OCI-LY1 (cell line): ENCODE measurements around the gene MACF1.

Experiments used
- EZH2 ChIP-seq: fragments of 200-600 bp; sonication (generic), shearing (Covaris generic); IDR thresholded peaks from 2 replicates; pipeline ENCODE4 v1.8.0; 2017; ENCODE audit warnings: borderline replicate concordance, mixed run types, mild to moderate bottlenecking, antibody characterized with exemption, low read length, moderate library complexity, mixed read lengths
- TF ChIP-seq, protein P1 (sequence below): fragments of 200-600 bp; sonication (generic), shearing (Covaris generic); IDR thresholded peaks from 2 replicates; pipeline ENCODE4 v1.5.1; 2017; ENCODE audit warnings: mild to moderate bottlenecking, antibody characterized with exemption, low read length, moderate library complexity, mixed read lengths

DNA sequence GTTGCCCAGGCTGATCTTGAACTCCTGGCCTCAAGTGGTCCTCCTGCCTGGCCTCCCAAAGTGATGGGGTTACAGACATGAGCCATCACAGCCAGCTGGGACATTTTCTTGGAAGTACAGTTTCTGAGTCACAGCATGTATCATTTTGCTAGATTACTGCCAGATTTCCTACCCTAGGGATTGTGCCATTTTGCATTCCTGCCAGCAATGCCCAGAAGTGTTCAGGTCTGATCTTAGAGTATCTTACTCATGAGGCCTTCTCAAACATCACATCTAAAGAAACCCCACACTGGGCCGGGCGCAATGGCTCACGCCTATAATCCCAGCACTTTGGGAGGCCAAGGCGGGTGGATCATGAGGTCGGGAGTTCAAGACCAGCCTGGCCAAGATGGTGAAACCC, 297.2 kb downstream of the MACF1 start:
- TF ChIP-seq, protein P1, sequence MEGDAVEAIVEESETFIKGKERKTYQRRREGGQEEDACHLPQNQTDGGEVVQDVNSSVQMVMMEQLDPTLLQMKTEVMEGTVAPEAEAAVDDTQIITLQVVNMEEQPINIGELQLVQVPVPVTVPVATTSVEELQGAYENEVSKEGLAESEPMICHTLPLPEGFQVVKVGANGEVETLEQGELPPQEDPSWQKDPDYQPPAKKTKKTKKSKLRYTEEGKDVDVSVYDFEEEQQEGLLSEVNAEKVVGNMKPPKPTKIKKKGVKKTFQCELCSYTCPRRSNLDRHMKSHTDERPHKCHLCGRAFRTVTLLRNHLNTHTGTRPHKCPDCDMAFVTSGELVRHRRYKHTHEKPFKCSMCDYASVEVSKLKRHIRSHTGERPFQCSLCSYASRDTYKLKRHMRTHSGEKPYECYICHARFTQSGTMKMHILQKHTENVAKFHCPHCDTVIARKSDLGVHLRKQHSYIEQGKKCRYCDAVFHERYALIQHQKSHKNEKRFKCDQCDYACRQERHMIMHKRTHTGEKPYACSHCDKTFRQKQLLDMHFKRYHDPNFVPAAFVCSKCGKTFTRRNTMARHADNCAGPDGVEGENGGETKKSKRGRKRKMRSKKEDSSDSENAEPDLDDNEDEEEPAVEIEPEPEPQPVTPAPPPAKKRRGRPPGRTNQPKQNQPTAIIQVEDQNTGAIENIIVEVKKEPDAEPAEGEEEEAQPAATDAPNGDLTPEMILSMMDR: no peak
- TF ChIP-seq EZH2: no peak
